ENCODE measurements around the gene PSMD8.
"Not testable (repeated sequence)": the region's sequence is repeated elsewhere in the genome, so short reads cannot be mapped to it uniquely, and the experiment has no call there.

Gene PSMD8

GRCh38 chr19:38387550-38388348 is 13.4 kb downstream of the PSMD8 start, which contains the start of gene GGN:
Gene GGN (minus strand): TSS chr19:38388034. CDS start chr19:38387261, 773 bp downstream.
- FAIRE-seq: peak; percentile 89

GRCh38 chr19:38388349-38389100 is 14.2 kb downstream of the PSMD8 start, which contains the start of gene SPRED3:
Gene SPRED3 (plus strand): TSS chr19:38388697. CDS start chr19:38390303, 1,606 bp downstream.
- FAIRE-seq: no peak

- FAIRE-seq: no peak
These were observed 14.9 kb downstream of the PSMD8 start for GRCh38 chr19:38389101-38389925.

GRCh38 chr19:38389957-38390924 is 15.9 kb downstream of the PSMD8 start:
- no peak for FAIRE-seq

- FAIRE-seq: no peak
These were observed 17.6 kb downstream of the PSMD8 start for GRCh38 chr19:38391911-38392464.

- no peak for FAIRE-seq
These were observed 18.4 kb downstream of the PSMD8 start for GRCh38 chr19:38392707-38393308.

- FAIRE-seq: no peak
These were observed 20.1 kb downstream of the PSMD8 start for GRCh38 chr19:38394488-38394887.

GRCh38 chr19:38395381-38396114 is 21.2 kb downstream of the PSMD8 start:
- no peak for FAIRE-seq

- FAIRE-seq: no peak
These were observed 24.7 kb downstream of the PSMD8 start for GRCh38 chr19:38399081-38399480.

GRCh38 chr19:38399537-38399936 is 25.2 kb downstream of the PSMD8 start:
- no peak for FAIRE-seq

GRCh38 chr19:38400361-38400760 is 26.0 kb downstream of the PSMD8 start:
- no peak for FAIRE-seq

- no peak for FAIRE-seq
These were observed 26.8 kb downstream of the PSMD8 start for GRCh38 chr19:38401148-38401547.

GRCh38 chr19:38402623-38402966 is 28.2 kb downstream of the PSMD8 start:
- FAIRE-seq: no peak

GRCh38 chr19:38402967-38403674 is 28.8 kb downstream of the PSMD8 start, which contains the start of gene FAM98C:
Gene FAM98C (plus strand): TSS chr19:38403093. CDS start chr19:38403154, 61 bp downstream.
- FAIRE-seq: no peak

- no peak for FAIRE-seq
These were observed 30.5 kb downstream of the PSMD8 start for GRCh38 chr19:38404858-38405257.

- FAIRE-seq: no peak
These were observed 30.9 kb downstream of the PSMD8 start for GRCh38 chr19:38405276-38405675.

- no peak for FAIRE-seq
These were observed 35.3 kb downstream of the PSMD8 start for GRCh38 chr19:38409631-38410133.

- FAIRE-seq: not testable (repeated sequence)
These were observed 36.0 kb downstream of the PSMD8 start for GRCh38 chr19:38410407-38410806.

GRCh38 chr19:38411041-38411712 is 36.8 kb downstream of the PSMD8 start:
- no peak for FAIRE-seq
